HL-60 (cell line): Measurements from ENCODE around the gene KIF25.

ENCODE experiments used
- POLR2AphosphoS5 ChIP-seq: IDR thresholded peaks from 2 replicates; pipeline ENCODE4 v1.6.1; 2012; ENCODE audit warnings: low read depth
- TF ChIP-seq, protein P1 (sequence below): IDR thresholded peaks from one replicate; pipeline ENCODE4 v1.5.1; 2011; ENCODE audit warnings: low read length, control low read depth, inconsistent platforms; ENCODE audit not compliant: insufficient read depth
- TF ChIP-seq, protein P2 (sequence below): IDR thresholded peaks from 2 replicates; pipeline ENCODE4 v1.6.1; 2012; ENCODE audit warnings: low read depth; ENCODE audit not compliant: insufficient replicate concordance

DNA sequence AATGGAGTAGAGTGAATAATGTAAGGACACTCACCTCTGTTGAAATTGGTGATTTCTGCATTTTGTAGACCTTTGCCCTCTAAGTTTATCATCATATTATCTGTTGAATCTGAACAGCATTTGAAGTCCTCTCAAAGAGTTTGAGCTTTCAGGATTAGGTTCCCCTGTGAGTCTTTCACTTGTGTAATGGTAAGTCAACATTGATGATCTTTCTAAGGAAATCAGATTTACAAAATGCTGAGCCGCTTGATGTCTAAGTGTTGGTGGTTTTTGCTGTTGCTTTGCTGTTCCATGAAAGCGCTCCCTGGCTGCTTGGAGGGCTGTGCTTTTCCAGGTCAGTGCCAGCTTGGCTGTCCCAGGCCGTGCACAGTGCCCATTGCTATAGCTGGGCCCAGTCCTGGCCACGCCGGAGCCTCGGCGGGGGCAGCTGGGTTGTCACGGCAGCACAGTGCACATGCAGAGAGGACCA is 33.8 kb upstream of the KIF25 start:
- TF ChIP-seq, protein P1, sequence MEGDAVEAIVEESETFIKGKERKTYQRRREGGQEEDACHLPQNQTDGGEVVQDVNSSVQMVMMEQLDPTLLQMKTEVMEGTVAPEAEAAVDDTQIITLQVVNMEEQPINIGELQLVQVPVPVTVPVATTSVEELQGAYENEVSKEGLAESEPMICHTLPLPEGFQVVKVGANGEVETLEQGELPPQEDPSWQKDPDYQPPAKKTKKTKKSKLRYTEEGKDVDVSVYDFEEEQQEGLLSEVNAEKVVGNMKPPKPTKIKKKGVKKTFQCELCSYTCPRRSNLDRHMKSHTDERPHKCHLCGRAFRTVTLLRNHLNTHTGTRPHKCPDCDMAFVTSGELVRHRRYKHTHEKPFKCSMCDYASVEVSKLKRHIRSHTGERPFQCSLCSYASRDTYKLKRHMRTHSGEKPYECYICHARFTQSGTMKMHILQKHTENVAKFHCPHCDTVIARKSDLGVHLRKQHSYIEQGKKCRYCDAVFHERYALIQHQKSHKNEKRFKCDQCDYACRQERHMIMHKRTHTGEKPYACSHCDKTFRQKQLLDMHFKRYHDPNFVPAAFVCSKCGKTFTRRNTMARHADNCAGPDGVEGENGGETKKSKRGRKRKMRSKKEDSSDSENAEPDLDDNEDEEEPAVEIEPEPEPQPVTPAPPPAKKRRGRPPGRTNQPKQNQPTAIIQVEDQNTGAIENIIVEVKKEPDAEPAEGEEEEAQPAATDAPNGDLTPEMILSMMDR: no peak
- no peak for TF ChIP-seq POLR2AphosphoS5
- TF ChIP-seq, protein P2, sequence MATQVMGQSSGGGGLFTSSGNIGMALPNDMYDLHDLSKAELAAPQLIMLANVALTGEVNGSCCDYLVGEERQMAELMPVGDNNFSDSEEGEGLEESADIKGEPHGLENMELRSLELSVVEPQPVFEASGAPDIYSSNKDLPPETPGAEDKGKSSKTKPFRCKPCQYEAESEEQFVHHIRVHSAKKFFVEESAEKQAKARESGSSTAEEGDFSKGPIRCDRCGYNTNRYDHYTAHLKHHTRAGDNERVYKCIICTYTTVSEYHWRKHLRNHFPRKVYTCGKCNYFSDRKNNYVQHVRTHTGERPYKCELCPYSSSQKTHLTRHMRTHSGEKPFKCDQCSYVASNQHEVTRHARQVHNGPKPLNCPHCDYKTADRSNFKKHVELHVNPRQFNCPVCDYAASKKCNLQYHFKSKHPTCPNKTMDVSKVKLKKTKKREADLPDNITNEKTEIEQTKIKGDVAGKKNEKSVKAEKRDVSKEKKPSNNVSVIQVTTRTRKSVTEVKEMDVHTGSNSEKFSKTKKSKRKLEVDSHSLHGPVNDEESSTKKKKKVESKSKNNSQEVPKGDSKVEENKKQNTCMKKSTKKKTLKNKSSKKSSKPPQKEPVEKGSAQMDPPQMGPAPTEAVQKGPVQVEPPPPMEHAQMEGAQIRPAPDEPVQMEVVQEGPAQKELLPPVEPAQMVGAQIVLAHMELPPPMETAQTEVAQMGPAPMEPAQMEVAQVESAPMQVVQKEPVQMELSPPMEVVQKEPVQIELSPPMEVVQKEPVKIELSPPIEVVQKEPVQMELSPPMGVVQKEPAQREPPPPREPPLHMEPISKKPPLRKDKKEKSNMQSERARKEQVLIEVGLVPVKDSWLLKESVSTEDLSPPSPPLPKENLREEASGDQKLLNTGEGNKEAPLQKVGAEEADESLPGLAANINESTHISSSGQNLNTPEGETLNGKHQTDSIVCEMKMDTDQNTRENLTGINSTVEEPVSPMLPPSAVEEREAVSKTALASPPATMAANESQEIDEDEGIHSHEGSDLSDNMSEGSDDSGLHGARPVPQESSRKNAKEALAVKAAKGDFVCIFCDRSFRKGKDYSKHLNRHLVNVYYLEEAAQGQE: no peak
